Measurements from ENCODE around the gene PDILT.
"Not testable (repeated sequence)": the region's sequence is repeated elsewhere in the genome, so short reads cannot be mapped to it uniquely, and the experiment has no call there.

Gene PDILT

DNA sequence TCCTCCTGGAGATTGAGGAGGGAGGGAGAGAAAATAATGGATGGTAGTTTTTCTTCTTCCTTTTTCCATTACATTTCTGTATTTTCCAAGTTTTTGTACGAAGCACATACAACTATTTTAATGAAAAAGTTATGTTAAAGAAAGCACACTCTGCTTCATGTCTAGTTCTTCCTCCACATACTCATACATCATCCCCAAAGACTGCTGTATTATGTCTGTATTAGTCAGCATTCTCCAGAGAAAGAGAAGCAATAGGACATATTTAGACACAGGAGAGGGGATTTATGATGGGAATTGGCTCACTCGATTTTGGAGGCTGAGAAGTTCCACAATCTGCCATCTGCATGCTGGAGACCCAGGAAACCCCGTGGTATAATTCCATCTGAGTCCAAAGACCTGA, 36.7 kb upstream of the PDILT start:
- TF ChIP-seq EGR2 (tag by site-specific recombination; IDR thresholded peaks at IDR 0.05; ENCODE audit: low read depth) (no peak), ZNF610 (tag by site-specific recombination; IDR thresholded peaks at IDR 0.05; ENCODE audit: borderline replicate concordance) (no peak), MZF1 (tag by site-specific recombination; IDR thresholded peaks at IDR 0.05; ENCODE audit: borderline replicate concordance) (no peak), ZNF19 (tag by site-specific recombination; IDR thresholded peaks at IDR 0.05; ENCODE audit: low read depth) (no peak), KLF9 (tag by site-specific recombination; IDR thresholded peaks at IDR 0.05; ENCODE audit: low read depth) (no peak), ZNF155 (tag by site-specific recombination; IDR thresholded peaks at IDR 0.05) (no peak), ZNF138 (tag by site-specific recombination; IDR thresholded peaks at IDR 0.05; ENCODE audit: borderline replicate concordance) (no peak), ZNF514 (tag by site-specific recombination; IDR thresholded peaks at IDR 0.05) (no peak), ZNF354C (tag by site-specific recombination; IDR thresholded peaks at IDR 0.05; ENCODE audit: borderline replicate concordance, low read depth) (no peak)
- TF ChIP-seq, protein P1, sequence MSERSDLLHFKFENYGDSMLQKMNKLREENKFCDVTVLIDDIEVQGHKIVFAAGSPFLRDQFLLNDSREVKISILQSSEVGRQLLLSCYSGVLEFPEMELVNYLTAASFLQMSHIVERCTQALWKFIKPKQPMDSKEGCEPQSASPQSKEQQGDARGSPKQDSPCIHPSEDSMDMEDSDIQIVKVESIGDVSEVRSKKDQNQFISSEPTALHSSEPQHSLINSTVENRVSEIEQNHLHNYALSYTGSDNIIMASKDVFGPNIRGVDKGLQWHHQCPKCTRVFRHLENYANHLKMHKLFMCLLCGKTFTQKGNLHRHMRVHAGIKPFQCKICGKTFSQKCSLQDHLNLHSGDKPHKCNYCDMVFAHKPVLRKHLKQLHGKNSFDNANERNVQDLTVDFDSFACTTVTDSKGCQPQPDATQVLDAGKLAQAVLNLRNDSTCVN (tag by site-specific recombination; optimal IDR thresholded peaks at IDR 0.05), result no peak
- TF ChIP-seq, protein P2, sequence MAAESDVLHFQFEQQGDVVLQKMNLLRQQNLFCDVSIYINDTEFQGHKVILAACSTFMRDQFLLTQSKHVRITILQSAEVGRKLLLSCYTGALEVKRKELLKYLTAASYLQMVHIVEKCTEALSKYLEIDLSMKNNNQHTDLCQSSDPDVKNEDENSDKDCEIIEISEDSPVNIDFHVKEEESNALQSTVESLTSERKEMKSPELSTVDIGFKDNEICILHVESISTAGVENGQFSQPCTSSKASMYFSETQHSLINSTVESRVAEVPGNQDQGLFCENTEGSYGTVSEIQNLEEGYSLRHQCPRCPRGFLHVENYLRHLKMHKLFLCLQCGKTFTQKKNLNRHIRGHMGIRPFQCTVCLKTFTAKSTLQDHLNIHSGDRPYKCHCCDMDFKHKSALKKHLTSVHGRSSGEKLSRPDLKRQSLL (tag by site-specific recombination; IDR thresholded peaks at IDR 0.05), result no peak
- TF ChIP-seq, protein P3, sequence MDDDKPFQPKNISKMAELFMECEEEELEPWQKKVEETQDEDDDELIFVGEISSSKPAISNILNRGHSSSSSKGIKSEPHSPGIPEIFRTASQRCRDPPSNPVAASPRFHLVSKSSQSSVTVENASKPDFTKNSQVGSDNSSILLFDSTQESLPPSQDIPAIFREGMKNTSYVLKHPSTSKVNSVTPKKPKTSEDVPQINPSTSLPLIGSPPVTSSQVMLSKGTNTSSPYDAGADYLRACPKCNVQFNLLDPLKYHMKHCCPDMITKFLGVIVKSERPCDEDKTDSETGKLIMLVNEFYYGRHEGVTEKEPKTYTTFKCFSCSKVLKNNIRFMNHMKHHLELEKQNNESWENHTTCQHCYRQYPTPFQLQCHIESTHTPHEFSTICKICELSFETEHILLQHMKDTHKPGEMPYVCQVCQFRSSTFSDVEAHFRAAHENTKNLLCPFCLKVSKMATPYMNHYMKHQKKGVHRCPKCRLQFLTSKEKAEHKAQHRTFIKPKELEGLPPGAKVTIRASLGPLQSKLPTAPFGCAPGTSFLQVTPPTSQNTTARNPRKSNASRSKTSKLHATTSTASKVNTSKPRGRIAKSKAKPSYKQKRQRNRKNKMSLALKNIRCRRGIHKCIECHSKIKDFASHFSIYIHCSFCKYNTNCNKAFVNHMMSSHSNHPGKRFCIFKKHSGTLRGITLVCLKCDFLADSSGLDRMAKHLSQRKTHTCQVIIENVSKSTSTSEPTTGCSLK (tag by site-specific recombination; IDR thresholded peaks at IDR 0.05), result no peak
- TF ChIP-seq, protein P4, sequence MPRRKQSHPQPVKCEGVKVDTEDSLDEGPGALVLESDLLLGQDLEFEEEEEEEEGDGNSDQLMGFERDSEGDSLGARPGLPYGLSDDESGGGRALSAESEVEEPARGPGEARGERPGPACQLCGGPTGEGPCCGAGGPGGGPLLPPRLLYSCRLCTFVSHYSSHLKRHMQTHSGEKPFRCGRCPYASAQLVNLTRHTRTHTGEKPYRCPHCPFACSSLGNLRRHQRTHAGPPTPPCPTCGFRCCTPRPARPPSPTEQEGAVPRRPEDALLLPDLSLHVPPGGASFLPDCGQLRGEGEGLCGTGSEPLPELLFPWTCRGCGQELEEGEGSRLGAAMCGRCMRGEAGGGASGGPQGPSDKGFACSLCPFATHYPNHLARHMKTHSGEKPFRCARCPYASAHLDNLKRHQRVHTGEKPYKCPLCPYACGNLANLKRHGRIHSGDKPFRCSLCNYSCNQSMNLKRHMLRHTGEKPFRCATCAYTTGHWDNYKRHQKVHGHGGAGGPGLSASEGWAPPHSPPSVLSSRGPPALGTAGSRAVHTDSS (tag by site-specific recombination; IDR thresholded peaks at IDR 0.05), result no peak
- TF ChIP-seq, protein P5, sequence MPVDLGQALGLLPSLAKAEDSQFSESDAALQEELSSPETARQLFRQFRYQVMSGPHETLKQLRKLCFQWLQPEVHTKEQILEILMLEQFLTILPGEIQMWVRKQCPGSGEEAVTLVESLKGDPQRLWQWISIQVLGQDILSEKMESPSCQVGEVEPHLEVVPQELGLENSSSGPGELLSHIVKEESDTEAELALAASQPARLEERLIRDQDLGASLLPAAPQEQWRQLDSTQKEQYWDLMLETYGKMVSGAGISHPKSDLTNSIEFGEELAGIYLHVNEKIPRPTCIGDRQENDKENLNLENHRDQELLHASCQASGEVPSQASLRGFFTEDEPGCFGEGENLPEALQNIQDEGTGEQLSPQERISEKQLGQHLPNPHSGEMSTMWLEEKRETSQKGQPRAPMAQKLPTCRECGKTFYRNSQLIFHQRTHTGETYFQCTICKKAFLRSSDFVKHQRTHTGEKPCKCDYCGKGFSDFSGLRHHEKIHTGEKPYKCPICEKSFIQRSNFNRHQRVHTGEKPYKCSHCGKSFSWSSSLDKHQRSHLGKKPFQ (tag by site-specific recombination; IDR thresholded peaks at IDR 0.05), result no peak
- TF ChIP-seq, protein P6, sequence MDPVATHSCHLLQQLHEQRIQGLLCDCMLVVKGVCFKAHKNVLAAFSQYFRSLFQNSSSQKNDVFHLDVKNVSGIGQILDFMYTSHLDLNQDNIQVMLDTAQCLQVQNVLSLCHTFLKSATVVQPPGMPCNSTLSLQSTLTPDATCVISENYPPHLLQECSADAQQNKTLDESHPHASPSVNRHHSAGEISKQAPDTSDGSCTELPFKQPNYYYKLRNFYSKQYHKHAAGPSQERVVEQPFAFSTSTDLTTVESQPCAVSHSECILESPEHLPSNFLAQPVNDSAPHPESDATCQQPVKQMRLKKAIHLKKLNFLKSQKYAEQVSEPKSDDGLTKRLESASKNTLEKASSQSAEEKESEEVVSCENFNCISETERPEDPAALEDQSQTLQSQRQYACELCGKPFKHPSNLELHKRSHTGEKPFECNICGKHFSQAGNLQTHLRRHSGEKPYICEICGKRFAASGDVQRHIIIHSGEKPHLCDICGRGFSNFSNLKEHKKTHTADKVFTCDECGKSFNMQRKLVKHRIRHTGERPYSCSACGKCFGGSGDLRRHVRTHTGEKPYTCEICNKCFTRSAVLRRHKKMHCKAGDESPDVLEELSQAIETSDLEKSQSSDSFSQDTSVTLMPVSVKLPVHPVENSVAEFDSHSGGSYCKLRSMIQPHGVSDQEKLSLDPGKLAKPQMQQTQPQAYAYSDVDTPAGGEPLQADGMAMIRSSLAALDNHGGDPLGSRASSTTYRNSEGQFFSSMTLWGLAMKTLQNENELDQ (tag by site-specific recombination; IDR thresholded peaks at IDR 0.05; ENCODE audit: low read depth), result no peak
- TF ChIP-seq, protein P7, sequence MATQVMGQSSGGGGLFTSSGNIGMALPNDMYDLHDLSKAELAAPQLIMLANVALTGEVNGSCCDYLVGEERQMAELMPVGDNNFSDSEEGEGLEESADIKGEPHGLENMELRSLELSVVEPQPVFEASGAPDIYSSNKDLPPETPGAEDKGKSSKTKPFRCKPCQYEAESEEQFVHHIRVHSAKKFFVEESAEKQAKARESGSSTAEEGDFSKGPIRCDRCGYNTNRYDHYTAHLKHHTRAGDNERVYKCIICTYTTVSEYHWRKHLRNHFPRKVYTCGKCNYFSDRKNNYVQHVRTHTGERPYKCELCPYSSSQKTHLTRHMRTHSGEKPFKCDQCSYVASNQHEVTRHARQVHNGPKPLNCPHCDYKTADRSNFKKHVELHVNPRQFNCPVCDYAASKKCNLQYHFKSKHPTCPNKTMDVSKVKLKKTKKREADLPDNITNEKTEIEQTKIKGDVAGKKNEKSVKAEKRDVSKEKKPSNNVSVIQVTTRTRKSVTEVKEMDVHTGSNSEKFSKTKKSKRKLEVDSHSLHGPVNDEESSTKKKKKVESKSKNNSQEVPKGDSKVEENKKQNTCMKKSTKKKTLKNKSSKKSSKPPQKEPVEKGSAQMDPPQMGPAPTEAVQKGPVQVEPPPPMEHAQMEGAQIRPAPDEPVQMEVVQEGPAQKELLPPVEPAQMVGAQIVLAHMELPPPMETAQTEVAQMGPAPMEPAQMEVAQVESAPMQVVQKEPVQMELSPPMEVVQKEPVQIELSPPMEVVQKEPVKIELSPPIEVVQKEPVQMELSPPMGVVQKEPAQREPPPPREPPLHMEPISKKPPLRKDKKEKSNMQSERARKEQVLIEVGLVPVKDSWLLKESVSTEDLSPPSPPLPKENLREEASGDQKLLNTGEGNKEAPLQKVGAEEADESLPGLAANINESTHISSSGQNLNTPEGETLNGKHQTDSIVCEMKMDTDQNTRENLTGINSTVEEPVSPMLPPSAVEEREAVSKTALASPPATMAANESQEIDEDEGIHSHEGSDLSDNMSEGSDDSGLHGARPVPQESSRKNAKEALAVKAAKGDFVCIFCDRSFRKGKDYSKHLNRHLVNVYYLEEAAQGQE (tag by site-specific recombination; IDR thresholded peaks at IDR 0.05), result no peak
- Histone ChIP-seq H3K27ac (ENCODE audit: extremely low read depth, low read depth, low read length) (no peak overlapping the region), H3K36me3 (ENCODE audit: control insufficient read depth in 2 of 2, insufficient read depth in 1 of 2, low read length in 2 of 2) (no peaks in the 10 kb centered on the region), H3K9me3 (ENCODE audit: control insufficient read depth, insufficient read depth, low read depth, low read length) (no peaks in the 10 kb centered on the region), H3K4me3 (ENCODE audit: low read depth, low read length) (no peak overlapping the region), H3K4me1 (ENCODE audit: control insufficient read depth, insufficient read depth, low read length) (no peaks in the 10 kb centered on the region; the same call in 1 of the 2 replicates)
- CTCF ChIA-PET, result no interaction called here
- POLR2A ChIA-PET, result no interaction called here

DNA sequence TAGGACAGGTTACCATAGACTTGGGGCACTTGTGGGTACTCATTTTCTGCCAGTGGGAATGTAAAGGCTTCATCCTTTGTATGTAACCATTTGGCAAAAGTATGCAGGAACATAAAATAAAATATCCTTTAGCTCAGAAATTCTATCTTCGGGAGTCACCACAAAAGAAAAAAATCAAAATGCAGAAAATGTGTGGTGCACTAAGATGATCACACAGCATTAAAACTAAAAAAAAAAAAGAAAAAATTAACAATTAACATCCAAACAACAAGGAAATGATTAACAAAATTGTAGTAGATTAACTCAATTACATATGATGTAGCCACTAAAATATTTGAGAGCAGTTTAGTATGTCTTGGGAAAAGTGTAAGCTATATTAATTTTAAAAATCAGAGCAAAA, 36.2 kb upstream of the PDILT start:
- H3K4me1 ChIP-seq (ENCODE audit: control insufficient read depth, insufficient read depth, low read length); H3K9me3 ChIP-seq (ENCODE audit: control insufficient read depth, insufficient read depth, low read depth, low read length); H3K27ac ChIP-seq (ENCODE audit: extremely low read depth, low read depth, low read length); H3K36me3 ChIP-seq (ENCODE audit: control insufficient read depth in 2 of 2, insufficient read depth in 1 of 2, low read length in 2 of 2); H3K4me3 ChIP-seq (ENCODE audit: low read depth, low read length); POLR2A ChIA-PET: not testable (repeated sequence)
- CTCF ChIA-PET, result interaction anchor here (0.5 kb wide), 1 partner anchor 236 kb away, joined by 4 read pairs; no protein-coding TSS in a partner anchor

DNA sequence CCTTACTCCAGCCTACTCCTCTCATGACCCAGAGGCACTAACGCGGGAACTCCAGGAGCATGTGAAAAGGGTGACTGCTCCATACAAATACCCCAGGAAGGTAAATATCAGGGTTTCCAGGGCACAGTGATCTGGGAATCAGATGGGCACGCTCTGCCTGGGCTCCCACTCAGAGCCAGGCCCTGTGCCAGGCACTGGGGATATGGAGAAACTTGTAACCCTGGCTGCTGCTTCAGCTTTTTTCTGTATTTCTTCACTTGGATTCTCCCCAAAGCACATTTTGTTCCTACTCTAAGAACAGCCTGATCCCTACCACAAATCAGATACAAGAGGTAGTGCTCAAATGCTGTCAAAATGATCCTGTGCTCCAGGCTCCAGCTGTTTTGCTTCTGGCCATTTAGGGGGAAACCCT, 35.3 kb upstream of the PDILT start:
- H3K36me3 ChIP-seq (ENCODE audit: control insufficient read depth in 2 of 2, insufficient read depth in 1 of 2, low read length in 2 of 2); H3K27ac ChIP-seq (ENCODE audit: extremely low read depth, low read depth, low read length); H3K4me3 ChIP-seq (ENCODE audit: low read depth, low read length); CTCF ChIA-PET; H3K9me3 ChIP-seq (ENCODE audit: control insufficient read depth, insufficient read depth, low read depth, low read length); POLR2A ChIA-PET; H3K4me1 ChIP-seq (ENCODE audit: control insufficient read depth, insufficient read depth, low read length): not testable (repeated sequence)

Data from HEK293 (cell line).